DND-41 (cell line): ENCODE results near the gene C2orf72.

Experiments used
- CTCF ChIP-seq: IDR thresholded peaks from 2 replicates; pipeline ENCODE4 v1.5.1; 2012; ENCODE audit warnings: borderline replicate concordance, low read length, moderate library complexity, mild to moderate bottlenecking; ENCODE audit not compliant: poor library complexity, severe bottlenecking; ENCODE audit errors: extremely low read depth
- EZH2 ChIP-seq: IDR thresholded peaks from 3 replicates; pipeline ENCODE4 v1.6.1; 2012; ENCODE audit warnings: borderline replicate concordance, low read depth, mild to moderate bottlenecking, moderate library complexity, low read length, inconsistent platforms; ENCODE audit not compliant: severe bottlenecking

GRCh38 chr2:231010201-231010730, 27.1 kb upstream of the C2orf72 start:
- TF ChIP-seq CTCF, result no peak
- TF ChIP-seq EZH2, result no peak
